C4-2B (cell line): ENCODE results near the gene IKZF4.

ENCODE experiments used
- CTCF ChIP-seq: fragments of 450-650 bp; conservative IDR thresholded peaks from 2 replicates; pipeline ENCODE4 v1.5.1; 2017; ENCODE audit warnings: mild to moderate bottlenecking
- ZFX ChIP-seq: fragments of 450-650 bp; IDR thresholded peaks from 2 replicates; pipeline ENCODE4 v1.6.1; 2017

DNA sequence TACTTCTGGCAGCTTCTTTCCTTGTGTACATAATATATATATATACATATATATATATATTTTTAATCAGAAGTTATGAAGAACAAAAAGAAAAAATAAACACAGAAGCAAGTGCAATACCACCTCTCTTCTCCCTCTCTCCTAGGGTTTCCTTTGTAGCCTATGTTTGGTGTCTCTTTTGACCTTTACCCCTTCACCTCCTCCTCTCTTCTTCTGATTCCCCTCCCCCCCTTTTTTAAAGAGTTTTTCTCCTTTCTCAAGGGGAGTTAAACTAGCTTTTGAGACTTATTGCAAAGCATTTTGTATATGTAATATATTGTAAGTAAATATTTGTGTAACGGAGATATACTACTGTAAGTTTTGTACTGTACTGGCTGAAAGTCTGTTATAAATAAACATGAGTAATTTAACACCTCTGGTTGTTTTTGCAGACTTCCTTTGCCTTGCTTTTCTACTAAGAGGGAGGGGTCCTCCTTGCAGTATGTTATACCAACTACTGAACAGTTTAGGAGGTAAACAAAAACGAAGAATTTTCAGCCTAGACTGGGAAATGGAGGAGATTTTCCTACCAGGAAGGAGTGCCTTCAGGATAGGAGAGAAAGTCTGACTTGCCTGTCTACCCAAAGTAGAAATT lies 17.3 kb downstream of the IKZF4 start:
- TF ChIP-seq CTCF (no peak), ZFX (no peak)
